Stimulated activated CD8-positive, alpha-beta memory T cell treated with anti-CD3 and anti-CD28 coated beads, Interleukin-7, amount 100 ng/mL, for 48 hours (primary cell): ENCODE measurements around the gene ARL15.

Source experiments
- DNase-seq, 2 donors: peaks; one replicate each; pipeline ENCODE4 v3.0.0-alpha.2; 2020; ENCODE audit warnings: low read depth in 1 of 2; ENCODE audit errors: extremely low read depth in 1 of 2

Gene ARL15

GRCh38 chr5:54288568-54289217 is 21.7 kb downstream of the ARL15 start:
- DNase-seq, result no peak

DNA sequence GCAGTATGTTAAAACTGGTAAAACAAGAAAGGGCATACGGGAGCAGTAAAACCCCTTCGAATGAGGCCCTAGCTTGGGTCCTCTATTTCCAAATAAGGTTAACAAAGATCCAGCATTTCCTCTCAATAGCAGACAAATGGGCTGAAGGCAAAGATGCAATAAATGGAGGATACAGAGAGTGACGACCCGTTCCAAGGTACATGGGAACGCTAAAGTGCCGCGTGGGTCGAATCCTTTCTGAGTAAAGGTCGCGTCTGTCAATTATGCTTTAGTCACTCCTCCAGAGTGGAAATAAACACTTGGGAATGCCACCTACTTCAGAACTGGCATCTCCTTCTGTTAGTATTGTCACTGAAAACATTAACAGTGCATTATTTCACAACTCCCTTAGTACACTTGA is 24.7 kb downstream of the ARL15 start:
- no peak for DNase-seq

DNA sequence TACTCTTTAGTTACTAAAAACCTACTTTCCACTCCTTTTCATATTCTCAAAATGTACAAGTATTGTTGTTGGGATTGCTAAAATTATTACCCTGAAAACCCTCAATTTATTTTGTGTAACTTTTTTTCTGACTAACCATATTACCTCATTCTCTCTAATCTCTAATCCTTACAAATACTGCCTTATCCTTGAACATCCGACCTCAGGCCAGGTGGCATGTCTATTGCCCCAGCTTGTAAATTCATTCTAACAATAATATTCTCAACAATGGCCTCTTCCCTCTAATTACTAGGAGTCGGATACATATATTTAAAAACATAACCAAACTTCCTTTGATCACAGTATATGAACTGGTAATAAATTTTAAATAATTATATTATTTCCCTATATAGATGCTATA is 25.8 kb downstream of the ARL15 start:
- no peak for DNase-seq

DNA sequence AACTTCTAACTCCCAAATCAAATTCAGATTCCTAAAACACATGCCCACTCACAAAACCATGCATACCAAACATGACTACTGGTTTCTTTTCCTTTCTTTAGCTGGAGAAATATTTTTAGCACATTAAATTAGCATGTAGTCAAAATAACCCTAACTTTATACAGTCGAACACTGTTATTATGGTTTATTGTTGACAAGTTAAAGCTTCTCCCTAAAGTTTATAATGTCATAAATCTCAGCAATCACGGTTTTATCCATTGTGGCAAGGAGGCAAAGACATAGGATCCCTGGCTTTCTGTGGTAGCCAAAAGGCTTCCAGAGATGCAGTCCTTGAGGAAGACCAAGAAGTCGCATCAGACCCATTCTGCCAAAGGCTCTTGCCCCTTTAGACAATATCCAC is 27.5 kb downstream of the ARL15 start:
- no peak for DNase-seq

- DNase-seq, result no peak
These were observed 28.2 kb downstream of the ARL15 start for GRCh38 chr5:54281960-54282692.

DNA sequence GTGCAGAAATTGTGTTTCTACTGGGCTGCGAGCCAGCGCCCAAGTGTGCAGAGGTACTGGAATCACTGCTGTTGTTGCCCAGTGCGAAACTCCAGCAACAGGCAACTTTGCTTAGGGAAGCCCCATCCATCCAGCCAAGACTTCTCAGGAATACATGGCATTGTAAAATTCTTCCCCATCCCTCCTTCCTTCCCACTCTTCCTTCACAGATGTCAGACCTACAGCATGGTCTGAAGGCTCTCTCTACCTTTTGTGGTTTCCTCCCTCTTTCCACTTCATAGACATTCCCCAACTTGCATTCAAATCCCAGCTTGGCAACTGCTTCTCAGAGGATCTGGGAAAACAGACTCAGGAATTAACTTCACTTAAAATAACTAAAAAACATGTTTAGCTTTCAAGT is 30.4 kb downstream of the ARL15 start:
- no peak for DNase-seq

- DNase-seq, result no peak
These were observed 31.2 kb downstream of the ARL15 start for GRCh38 chr5:54278979-54279717.

DNA sequence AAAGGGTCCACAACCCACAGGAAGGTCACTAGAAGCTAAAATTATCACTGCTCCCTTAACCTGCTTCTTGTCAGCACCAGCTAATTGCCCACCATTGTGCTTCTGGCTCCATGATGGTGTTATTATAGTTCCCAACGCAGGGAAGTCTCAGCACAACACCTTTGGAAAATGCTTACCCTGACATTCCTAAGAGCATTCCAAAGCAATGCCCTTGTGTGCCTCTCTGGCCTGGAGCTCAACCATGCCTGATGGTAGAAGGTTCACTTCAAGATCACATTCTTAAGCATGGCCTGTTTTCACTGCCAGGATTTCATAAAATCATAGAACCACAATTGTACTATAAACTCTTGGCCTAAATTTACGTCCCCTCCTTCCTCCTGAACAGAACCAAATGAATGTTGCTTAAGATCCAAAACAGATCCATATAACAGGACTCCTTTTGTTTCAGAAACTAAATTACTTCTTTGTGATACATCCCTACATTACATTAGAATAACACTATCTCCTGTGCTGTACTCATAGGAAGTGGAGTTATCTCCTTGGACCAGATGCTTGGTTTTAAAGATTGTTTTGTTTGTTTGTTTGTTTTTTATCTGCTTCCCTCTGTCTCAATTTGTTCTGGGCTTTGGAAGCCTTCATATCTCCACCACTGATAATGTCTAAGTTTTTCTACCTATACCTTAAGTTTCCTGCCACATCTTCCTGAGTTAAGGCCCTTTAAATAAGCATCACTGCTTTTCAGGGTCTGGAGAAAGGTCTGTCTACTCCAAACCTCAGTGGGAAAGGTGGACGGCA is 32.1 kb downstream of the ARL15 start:
- no peak for DNase-seq

DNA sequence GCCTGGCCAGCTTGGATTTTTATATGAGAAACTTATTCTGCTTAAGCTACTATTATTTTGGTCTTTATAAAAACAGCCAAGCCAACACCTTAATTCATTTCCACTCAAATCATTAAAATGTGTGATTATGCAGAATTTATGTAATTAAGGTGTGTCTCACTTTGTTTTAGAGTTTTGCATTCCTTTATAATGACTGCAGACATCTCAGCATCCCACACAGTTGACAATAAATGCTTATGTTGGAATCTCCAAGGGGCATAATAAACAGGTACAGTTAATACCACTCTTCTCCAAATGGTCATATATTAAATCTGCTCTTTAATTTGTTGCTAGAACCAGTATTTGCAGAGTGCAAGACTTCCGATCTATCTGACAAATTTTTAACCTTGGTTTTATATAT is 34.3 kb downstream of the ARL15 start:
- no peak for DNase-seq

DNA sequence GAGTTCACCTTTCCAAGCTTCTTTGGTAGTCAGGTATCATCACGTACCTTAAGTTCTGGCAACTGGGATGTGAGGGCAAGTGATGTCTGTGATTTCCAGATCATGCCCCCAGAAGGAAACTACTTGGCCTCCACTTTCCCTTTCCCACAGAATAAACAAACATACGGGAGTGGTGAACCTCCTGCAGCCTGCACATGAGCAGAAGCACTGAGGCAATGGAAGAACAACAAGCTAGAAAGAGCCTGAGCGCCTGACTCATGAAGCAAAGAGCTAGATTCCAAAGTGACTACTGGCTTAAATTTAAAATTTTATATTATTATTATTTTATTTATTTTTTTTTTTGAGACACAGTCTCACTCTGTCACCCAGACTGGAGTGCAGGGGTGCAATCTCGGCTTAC is 35.0 kb downstream of the ARL15 start:
- DNase-seq, result no peak

GRCh38 chr5:54274944-54275343 is 35.4 kb downstream of the ARL15 start:
- DNase-seq, result no peak

DNA sequence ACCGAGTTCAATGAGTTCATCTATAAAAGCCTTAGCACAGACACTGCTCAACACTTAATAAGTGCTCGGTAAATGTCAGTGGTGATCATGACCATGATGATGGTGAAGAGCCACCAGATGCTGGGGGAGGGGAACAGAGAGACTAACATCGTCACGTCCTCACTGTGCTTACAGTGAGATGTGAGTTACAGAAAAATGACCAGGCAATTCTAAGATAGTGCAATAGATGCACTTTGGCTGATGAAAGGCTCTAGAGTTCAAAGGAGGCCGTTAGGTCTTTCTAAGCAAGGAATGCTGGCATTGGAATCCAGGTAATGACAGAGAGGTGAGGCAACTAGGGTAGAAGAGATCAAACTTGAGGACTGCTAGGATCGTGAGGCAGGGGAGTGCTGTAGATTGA is 36.7 kb downstream of the ARL15 start:
- no peak for DNase-seq

DNA sequence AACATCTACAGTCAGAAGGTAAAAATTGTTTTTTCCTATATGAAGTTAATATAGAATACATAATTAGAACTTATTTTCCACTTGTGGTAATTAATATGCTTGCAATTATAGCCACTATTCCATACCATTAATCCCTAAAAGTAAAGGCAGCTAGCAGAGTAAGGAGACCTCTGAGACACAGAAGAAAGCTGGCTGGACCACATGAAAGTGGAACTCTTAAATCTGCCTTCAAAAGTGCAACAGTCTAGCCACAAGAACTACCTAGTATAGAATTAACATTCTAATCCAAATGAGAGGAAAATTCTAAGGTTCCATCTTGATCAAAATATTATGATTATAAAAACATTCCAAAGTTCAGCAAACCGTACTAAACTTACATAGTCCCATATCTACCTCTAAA is 37.6 kb downstream of the ARL15 start:
- no peak for DNase-seq

DNA sequence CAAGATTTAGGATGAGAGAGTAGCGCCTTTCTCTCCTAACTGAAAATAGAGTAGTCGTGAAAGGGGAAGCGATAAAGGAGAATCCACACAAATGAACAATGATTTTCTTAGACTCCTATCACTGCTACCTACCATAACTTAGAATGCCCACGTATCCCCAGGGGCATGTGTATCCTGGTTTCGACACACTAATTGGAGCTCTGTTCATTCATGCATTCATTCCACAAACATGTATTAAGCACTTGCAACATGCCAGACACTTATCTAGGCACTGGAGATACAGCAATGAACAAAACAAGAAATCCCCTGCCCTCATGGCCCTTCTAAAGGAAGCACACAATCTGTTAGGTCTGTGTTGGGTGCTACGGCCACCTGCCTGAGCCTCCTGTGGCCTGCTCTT is 40.0 kb downstream of the ARL15 start:
- no peak for DNase-seq

- DNase-seq, result no peak
These were observed 45.8 kb downstream of the ARL15 start for GRCh38 chr5:54264574-54264973.

- no peak for DNase-seq
These were observed 46.9 kb downstream of the ARL15 start for GRCh38 chr5:54263447-54263846.

- no peak for DNase-seq
These were observed 48.8 kb downstream of the ARL15 start for GRCh38 chr5:54261596-54261995.

GRCh38 chr5:54259981-54260380 is 50.4 kb downstream of the ARL15 start:
- no peak for DNase-seq

GRCh38 chr5:54259090-54259489 is 51.3 kb downstream of the ARL15 start:
- DNase-seq, result no peak

- DNase-seq, result no peak
These were observed 52.8 kb downstream of the ARL15 start for GRCh38 chr5:54257366-54258118.
